Small intestine (tissue), 7 donors: Measurements from ENCODE around the gene MRPL34. TPM values are rescaled to one million over a fixed set of nuclear protein-coding genes. Genes with fewer than 3 reads are reported as not detected.

Experiments
- DNase-seq, 2 donors: peaks; one replicate each; pipeline versions ENCODE4 v3.0.0 to v3.0.0-alpha.2; 2013
- FAIRE-seq: peaks from 2 replicates; lab custom pipeline; 2012; peaks lifted over from hg19 to GRCh38; lab: Jason Lieb, UNC
- H3K27ac ChIP-seq, 3 donors: one replicate each; pipeline ENCODE4 v1.5.1; 2013; ENCODE audit warnings: low read length in 2 of 3, mild to moderate bottlenecking in 2 of 3, control low read depth in 1 of 3, inconsistent platforms in 1 of 3, low read depth in 1 of 3, moderate library complexity in 1 of 3
- H3K27me3 ChIP-seq, 3 donors: one replicate each; pipeline ENCODE4 v1.6.1; 2013; ENCODE audit warnings: low read length in 3 of 3, inconsistent platforms in 1 of 3; ENCODE audit not compliant: control insufficient read depth in 3 of 3, insufficient read depth in 3 of 3
- H3K36me3 ChIP-seq, 3 donors: one replicate each; pipeline ENCODE4 v1.6.1; 2013; ENCODE audit warnings: low read length in 3 of 3, inconsistent platforms in 1 of 3, low read depth in 1 of 3, mild to moderate bottlenecking in 1 of 3, moderate library complexity in 1 of 3; ENCODE audit not compliant: control insufficient read depth in 3 of 3, insufficient read depth in 2 of 3
- H3K4me1 ChIP-seq, 3 donors: one replicate each; pipeline ENCODE4 v1.6.1; 2013; ENCODE audit warnings: low read length in 2 of 3, inconsistent platforms in 1 of 3, low read depth in 1 of 3, mild to moderate bottlenecking in 1 of 3, moderate library complexity in 1 of 3; ENCODE audit not compliant: control insufficient read depth in 3 of 3, insufficient read depth in 2 of 3
- H3K4me3 ChIP-seq, 3 donors: one replicate each; pipeline ENCODE4 v1.5.1; 2013; ENCODE audit warnings: low read length in 3 of 3, control low read depth in 1 of 3, inconsistent platforms in 1 of 3, low read depth in 1 of 3, mild to moderate bottlenecking in 1 of 3, moderate library complexity in 1 of 3
- H3K9me3 ChIP-seq, 2 donors: one replicate each; pipeline ENCODE4 v1.6.1; 2013; ENCODE audit warnings: low read depth in 1 of 2, low read length in 1 of 2; ENCODE audit not compliant: control insufficient read depth in 2 of 2, insufficient read depth in 1 of 2
- WGBS, 3 donors: extraction: QIAGEN DNeasy Blood & Tissue Kit; methylation state at CpG; one replicate each; pipeline ENCODE4 v1.1.7; 2013; 5-methylcytosine and 5-hydroxymethylcytosine counted together
- polyA plus RNA-seq, 4 donors: library from polyadenylated mRNA; stranded (reverse) in 3 of 4; unstranded in 1 of 4; fragments of 200-250 nt in 3 of 4; fragments of 120-200 nt in 1 of 4; gene quantifications; one replicate each; pipeline versions ENCODE4 v1.2.1 to v1.2.3, GENCODE V29; 2013
- donor health status: healthy with polysubstance abuse.
- donor health status: control.
- donor health status: control.
- donor health status: Bipolar disorder and iron deficiency.
- donor health status: healthy.

The MRPL34 gene
- polyA plus RNA-seq, 4 donors, result 49.0 to 404 (median 278) TPM

- no peak overlapping the region for H3K4me3 ChIP-seq
- 93 to 96% (median 95%) methylated on average over 37 to 40 of the region's 40 CpGs for WGBS, 3 donors
- FAIRE-seq, result no peak
- H3K36me3 ChIP-seq, result peaks cover 9 to 73% (median 11%) of the 10 kb centered on the region in 3 donors
- no peak for DNase-seq
- no peaks in the 10 kb centered on the region for H3K9me3 ChIP-seq
- H3K27me3 ChIP-seq, result no peaks in the 10 kb centered on the region
- H3K4me1 ChIP-seq, result no peaks in the 10 kb centered on the region
- no peak overlapping the region for H3K27ac ChIP-seq
These were observed 14.0 kb downstream of the MRPL34 start for GRCh38 chr19:17319473-17320238.

- no peak for DNase-seq
- FAIRE-seq, result no peak
- 82 to 91% (median 90%) methylated on average over 11 of the region's 11 CpGs for WGBS, 3 donors
- Histone ChIP-seq H3K36me3 (peaks cover 7 to 72% (median 10%) of the 10 kb centered on the region in 3 donors), H3K9me3 (no peaks in the 10 kb centered on the region), H3K4me3 (no peak overlapping the region), H3K27ac (no peak overlapping the region), H3K4me1 (no peaks in the 10 kb centered on the region), H3K27me3 (no peaks in the 10 kb centered on the region)
These were observed 14.8 kb downstream of the MRPL34 start for GRCh38 chr19:17320435-17320834.

- H3K4me1 ChIP-seq, result no peaks in the 10 kb centered on the region
- no peak overlapping the region for H3K27ac ChIP-seq
- H3K27me3 ChIP-seq, result no peaks in the 10 kb centered on the region
- no peaks in the 10 kb centered on the region for H3K9me3 ChIP-seq
- DNase-seq (no peak), FAIRE-seq (no peak)
- peaks cover 7 to 64% (median 10%) of the 10 kb centered on the region in 3 donors for H3K36me3 ChIP-seq
- 86 to 93% (median 89%) methylated on average over 15 to 19 of the region's 19 CpGs for WGBS, 3 donors
- no peak overlapping the region for H3K4me3 ChIP-seq
These were observed 16.2 kb downstream of the MRPL34 start for GRCh38 chr19:17321655-17322489.

GRCh38 chr19:17322854-17323253 is 17.2 kb downstream of the MRPL34 start:
- Histone ChIP-seq H3K4me1 (peaks cover 0 to 5% (median 0%) of the 10 kb centered on the region in 3 donors), H3K27me3 (no peaks in the 10 kb centered on the region), H3K4me3 (no peak overlapping the region), H3K36me3 (peaks cover 7 to 61% (median 10%) of the 10 kb centered on the region in 3 donors), H3K9me3 (no peaks in the 10 kb centered on the region), H3K27ac (no peak overlapping the region)
- 74 to 86% (median 77%) methylated on average over 10 of the region's 10 CpGs for WGBS, 3 donors
- no peak for FAIRE-seq
- no peak for DNase-seq

- FAIRE-seq (no peak), DNase-seq (no peak)
- Histone ChIP-seq H3K4me3 (no peak overlapping the region), H3K4me1 (peaks cover 0 to 10% (median 0%) of the 10 kb centered on the region in 3 donors), H3K9me3 (no peaks in the 10 kb centered on the region), H3K27me3 (no peaks in the 10 kb centered on the region), H3K27ac (no peak overlapping the region), H3K36me3 (peaks cover 7 to 57% (median 10%) of the 10 kb centered on the region in 3 donors)
- 39 to 59% (median 40%) methylated on average over 20 to 56 of the region's 56 CpGs for WGBS, 3 donors
These were observed 17.8 kb downstream of the MRPL34 start for GRCh38 chr19:17323300-17323963.

- 19 to 40% (median 26%) methylated on average over 4 to 7 of the region's 7 CpGs for WGBS, 3 donors
- no peak for FAIRE-seq
- no peak for DNase-seq
- no peaks in the 10 kb centered on the region for H3K9me3 ChIP-seq
- peaks cover 7 to 53% (median 10%) of the 10 kb centered on the region in 3 donors for H3K36me3 ChIP-seq
- H3K4me3 ChIP-seq, result no peak overlapping the region
- H3K27ac ChIP-seq, result no peak overlapping the region
- H3K27me3 ChIP-seq, result no peaks in the 10 kb centered on the region
- peaks cover 0 to 10% (median 3%) of the 10 kb centered on the region in 3 donors for H3K4me1 ChIP-seq
These were observed 18.3 kb downstream of the MRPL34 start for GRCh38 chr19:17323964-17324332.

GRCh38 chr19:17324357-17325114 is 18.9 kb downstream of the MRPL34 start:
- peaks cover 0 to 14% (median 5%) of the 10 kb centered on the region in 3 donors for H3K4me1 ChIP-seq
- no peak overlapping the region for H3K27ac ChIP-seq
- FAIRE-seq (no peak), DNase-seq (no peak)
- H3K36me3 ChIP-seq, result peaks cover 6 to 47% (median 10%) of the 10 kb centered on the region in 3 donors
- H3K27me3 ChIP-seq, result peaks cover 0 to 3% (median 0%) of the 10 kb centered on the region in 3 donors
- H3K9me3 ChIP-seq, result no peaks in the 10 kb centered on the region
- no peak overlapping the region for H3K4me3 ChIP-seq
- WGBS, 3 donors, result 91% methylated on average over 20 to 28 of the region's 28 CpGs
